Measurements from ENCODE around the gene KDM6B.

Gene KDM6B

DNA sequence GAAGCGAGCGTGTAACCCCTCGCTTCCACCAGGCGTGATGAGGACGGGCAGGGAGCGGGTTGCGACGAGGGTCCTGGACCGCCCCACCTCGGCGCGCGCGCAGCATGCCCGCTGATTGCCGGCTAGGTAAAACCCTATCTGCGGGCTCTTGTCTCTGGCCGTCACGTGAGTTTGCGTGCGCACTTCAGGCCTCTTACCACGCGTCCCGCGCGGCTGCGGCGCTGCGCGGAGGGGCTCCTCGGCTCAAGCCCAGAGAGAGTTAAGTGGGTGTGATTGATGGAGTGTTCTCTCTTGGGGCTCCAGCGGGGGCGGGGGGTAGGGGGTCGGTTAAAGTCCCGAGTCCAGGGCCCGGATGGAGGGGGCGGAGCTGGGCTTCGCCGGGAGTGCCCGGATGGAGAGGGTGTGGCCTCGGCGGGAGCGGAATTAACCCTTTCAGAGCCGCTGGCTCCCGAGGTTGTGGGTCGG is 7.9 kb downstream of the KDM6B start:
- peak; percentile 86 to 88 for DNase-seq

DNA sequence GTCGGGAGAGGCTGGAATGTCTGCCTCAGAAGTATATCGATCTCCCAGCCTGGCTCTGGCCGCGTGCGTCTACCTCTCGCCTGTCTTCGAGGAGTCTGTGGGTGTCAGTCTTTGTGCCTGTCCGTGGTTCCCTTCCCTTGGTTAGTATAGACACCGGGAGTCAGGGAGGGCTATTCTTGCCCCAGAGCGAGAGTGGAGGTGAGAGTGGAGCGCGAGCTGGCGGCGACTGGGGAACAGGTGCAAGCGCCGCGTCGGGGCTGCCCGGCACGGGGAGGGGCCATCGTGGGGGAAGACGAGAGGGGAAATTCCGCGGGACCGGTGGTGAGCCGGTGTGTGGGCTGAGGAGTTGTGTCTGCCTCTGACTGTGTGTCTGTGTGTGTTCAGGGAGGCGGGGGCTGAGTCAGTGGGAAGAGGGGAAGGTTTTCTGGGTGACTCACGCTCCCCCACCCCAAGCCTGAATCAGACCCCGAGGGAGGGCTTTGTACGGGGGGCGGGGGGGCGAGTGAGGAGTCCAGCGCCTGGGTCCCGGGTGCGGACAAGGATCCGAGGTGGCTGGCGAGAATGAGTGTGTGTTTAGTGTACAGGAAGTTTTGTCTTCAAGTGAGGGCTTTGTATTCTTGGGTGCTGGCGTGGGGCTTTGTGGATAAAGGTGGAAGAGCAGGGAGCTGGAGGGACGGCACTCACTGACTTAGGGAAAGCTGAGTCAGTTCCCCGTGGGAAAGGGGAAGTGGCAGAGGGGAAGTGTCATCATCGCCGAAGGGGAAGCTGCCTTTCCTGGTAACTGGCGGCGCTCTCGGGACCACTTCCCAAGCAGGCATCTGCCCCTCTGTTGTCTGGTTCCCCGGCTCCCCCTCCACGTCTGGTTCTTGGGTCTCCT is 8.6 kb downstream of the KDM6B start:
- peak; percentile 99 for DNase-seq

DNA sequence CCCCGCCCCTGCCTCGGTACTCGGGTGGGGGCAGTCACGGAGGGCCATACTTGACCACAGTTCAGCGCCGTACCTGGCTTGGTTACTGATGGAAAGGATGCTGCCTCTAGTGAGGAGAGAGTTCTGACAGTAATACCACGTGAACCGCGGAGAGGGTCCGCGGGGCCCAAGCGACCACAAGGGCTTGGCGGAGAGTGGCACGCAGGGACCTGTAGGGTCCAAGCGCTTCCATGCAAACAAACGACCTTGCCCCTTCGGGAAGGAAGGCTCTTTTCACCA is 9.2 kb downstream of the KDM6B start:
- no peak for DNase-seq

DNA sequence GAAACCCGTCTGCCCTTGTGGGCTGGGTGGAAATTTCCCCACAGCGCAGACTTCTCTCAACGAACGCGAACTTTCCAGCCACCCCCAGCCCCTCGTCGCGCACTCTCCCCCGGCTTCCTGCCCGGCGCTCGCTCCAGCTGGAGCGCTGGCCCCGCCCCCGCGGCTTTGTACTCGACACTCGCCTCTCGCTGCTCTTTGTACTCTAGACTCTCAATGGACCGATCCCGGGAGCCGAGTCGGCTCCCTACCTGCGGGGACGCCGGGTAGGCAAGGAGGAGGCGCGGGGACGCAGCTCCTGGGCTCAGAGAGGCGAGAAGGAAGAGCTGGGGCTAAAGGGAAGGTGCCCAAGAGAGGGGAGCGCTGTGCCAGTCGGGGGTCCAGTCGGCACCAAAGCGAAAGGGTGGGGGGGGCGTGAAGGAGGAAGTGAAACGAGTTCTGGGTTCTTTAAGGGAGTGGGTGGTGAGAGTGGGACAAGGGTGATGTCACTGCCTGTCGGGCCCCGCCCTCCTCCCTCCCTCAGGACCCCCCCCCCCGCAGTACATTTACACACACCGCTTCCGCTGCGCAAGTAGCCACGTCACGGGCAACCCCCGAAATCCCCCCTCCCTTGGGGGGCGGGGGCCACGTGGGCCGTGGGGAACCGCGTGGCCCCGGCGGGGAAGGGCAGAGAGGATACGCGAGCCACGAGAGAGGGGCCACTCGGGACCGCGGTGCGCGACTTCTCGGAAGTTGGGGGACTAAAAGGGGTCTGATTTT is 9.7 kb downstream of the KDM6B start:
- DNase-seq = peak; percentile 95 to 96

DNA sequence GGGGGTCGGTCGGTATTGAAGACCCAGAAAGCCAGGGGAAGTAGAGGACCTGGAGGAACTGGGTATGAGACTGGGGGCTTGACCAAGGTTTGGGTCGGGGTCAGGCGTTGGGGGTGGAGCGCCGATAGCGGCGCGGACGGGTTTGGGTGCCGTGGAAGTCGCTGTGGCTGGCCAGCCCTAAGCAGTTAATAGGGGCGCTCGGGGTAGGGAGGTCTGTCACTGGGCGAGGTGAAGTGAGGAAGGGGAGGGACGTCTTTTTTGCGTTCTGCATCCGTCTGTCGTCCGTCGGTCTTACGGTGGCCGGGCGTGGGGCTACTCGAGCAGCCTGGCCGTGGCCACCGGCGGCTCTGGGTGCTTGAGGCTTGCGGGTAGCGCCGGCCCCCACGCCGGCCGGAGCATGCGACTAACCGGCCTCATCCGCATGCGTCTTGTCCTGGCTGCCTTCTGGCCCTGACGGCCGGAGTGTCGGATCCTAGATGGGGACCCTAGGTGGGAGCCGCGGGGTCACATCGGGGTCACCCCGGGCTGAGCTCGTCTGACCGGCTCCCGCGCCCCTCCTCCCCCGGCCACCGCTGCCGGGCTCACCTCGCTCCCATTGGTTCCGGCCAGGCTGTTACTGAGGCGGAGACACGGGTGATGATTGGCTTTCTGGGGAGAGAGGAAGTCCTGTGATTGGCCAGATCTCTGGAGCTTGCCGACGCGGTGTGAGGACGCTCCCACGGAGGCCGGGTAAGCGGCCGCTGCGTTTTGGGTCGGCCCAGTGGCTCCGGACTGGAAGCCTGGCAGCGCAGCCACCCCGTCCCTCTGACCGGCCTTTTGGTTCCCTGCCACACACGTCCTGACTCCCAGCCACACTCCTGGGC is 10.5 kb downstream of the KDM6B start:
- peak; percentile 92 to 93 for DNase-seq

DNA sequence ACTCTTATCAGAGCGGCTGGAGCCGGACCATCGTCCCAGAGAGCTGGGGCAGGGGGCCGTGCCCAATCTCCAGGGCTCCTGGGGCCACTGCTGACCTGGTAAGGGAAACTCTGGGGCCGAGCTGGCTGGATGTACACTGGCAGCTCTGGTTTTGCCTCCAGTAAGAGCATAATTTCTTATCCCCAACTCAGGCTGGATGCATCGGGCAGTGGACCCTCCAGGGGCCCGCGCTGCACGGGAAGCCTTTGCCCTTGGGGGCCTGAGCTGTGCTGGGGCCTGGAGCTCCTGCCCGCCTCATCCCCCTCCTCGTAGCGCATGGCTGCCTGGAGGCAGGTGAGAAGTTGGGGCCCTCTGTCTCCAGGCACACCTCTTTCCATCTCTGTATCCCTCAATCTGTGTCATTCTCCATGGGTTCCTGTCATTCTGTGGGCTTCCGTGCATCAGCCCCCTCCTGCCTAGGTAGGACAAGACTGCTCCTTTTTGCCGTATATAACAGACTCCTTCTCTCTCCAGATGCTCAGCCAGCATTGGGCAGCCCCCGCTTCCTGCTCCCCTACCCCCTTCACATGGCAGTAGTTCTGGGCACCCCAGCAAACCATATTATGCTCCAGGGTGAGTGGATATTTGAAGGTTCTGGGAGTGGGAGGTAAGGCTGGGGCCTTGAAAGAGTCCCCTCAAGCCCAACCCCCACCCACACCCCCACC is 11.5 kb downstream of the KDM6B start:
- DNase-seq = peak in 1 of 2 donors; percentile 17

DNA sequence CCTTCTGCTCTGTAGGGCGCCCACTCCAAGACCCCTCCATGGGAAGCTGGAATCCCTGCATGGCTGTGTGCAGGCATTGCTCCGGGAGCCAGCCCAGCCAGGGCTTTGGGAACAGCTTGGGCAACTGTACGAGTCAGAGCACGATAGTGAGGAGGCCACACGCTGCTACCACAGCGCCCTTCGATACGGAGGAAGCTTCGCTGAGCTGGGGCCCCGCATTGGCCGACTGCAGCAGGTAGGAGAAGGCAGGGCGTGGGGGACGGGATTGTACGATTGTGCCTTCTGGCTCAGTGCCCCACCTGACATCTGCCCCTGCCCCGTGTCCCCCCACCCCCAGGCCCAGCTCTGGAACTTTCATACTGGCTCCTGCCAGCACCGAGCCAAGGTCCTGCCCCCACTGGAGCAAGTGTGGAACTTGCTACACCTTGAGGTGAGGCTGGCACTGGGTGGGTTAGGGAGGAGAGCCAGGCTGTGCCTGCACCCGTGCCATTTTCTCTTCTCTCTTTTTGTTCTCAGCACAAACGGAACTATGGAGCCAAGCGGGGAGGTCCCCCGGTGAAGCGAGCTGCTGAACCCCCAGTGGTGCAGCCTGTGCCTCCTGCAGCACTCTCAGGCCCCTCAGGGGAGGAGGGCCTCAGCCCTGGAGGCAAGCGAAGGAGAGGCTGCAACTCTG is 12.2 kb downstream of the KDM6B start:
- no peak for DNase-seq

DNA sequence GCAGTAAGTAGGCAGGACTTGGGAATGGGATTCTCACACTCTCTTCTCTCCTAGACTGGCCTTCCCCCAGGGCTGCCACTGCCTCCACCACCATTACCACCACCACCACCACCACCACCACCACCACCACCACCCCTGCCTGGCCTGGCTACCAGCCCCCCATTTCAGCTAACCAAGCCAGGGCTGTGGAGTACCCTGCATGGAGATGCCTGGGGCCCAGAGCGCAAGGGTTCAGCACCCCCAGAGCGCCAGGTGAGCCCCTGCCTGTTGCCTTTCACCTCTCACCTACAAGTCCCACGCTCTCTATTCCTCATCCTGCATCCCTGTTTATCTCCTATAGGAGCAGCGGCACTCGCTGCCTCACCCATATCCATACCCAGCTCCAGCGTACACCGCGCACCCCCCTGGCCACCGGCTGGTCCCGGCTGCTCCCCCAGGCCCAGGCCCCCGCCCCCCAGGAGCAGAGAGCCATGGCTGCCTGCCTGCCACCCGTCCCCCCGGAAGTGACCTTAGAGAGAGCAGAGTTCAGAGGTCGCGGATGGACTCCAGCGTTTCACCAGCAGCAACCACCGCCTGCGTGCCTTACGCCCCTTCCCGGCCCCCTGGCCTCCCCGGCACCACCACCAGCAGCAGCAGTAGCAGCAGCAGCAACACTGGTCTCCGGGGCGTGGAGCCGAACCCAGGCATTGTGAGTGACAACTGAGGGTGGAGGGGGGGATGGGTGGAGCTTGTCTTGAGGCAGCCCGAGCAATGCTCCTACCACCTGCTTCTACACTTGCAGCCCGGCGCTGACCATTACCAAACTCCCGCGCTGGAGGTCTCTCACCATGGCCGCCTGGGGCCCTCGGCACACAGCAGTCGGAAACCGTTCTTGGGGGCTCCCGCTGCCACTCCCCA is 13.0 kb downstream of the KDM6B start:
- DNase-seq = no peak

DNA sequence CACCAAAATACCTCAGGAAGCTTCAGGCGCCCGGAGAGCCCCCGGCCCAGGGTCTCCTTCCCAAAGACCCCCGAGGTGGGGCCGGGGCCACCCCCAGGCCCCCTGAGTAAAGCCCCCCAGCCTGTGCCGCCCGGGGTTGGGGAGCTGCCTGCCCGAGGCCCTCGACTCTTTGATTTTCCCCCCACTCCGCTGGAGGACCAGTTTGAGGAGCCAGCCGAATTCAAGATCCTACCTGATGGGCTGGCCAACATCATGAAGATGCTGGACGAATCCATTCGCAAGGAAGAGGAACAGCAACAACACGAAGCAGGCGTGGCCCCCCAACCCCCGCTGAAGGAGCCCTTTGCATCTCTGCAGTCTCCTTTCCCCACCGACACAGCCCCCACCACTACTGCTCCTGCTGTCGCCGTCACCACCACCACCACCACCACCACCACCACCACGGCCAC is 14.1 kb downstream of the KDM6B start:
- DNase-seq = no peak

DNA sequence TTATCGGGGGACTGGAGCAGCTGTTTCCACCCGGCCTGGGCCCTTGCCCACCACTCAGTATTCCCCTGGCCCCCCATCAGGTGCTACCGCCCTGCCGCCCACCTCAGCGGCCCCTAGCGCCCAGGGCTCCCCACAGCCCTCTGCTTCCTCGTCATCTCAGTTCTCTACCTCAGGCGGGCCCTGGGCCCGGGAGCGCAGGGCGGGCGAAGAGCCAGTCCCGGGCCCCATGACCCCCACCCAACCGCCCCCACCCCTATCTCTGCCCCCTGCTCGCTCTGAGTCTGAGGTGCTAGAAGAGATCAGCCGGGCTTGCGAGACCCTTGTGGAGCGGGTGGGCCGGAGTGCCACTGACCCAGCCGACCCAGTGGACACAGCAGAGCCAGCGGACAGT is 14.7 kb downstream of the KDM6B start:
- DNase-seq = no peak

DNA sequence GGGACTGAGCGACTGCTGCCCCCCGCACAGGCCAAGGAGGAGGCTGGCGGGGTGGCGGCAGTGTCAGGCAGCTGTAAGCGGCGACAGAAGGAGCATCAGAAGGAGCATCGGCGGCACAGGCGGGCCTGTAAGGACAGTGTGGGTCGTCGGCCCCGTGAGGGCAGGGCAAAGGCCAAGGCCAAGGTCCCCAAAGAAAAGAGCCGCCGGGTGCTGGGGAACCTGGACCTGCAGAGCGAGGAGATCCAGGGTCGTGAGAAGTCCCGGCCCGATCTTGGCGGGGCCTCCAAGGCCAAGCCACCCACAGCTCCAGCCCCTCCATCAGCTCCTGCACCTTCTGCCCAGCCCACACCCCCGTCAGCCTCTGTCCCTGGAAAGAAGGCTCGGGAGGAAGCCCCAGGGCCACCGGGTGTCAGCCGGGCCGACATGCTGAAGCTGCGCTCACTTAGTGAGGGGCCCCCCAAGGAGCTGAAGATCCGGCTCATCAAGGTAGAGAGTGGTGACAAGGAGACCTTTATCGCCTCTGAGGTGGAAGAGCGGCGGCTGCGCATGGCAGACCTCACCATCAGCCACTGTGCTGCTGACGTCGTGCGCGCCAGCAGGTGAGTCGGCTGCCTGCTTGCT is 15.2 kb downstream of the KDM6B start:
- DNase-seq = peak in 1 of 2 donors; percentile 22

DNA sequence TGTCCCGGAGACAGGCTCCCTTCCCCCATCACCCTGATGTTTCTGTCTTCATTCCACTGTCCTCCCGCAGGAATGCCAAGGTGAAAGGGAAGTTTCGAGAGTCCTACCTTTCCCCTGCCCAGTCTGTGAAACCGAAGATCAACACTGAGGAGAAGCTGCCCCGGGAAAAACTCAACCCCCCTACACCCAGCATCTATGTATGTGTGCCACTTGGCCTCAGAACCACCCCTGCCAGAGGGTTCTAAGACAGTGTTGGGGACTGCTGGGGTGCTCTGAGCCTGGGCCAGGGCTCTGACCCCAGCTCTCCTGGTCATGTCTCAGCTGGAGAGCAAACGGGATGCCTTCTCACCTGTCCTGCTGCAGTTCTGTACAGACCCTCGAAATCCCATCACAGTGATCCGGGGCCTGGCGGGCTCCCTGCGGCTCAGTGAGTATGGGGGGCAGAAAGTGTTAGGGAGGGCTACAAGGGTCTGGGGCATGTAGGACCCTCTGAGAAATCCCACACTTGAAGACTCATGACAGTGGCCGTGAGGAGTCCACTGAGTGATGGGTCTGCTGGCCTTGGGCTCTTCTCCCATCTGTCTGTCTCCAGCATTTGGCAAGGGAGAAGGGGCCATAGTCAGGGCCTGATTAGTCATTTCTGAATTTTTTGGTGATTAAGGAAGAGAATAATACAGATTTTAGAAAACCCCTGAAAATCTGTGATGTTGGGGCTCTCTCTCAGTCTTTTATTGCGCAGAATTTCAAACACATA is 15.9 kb downstream of the KDM6B start:
- peak in 1 of 2 donors; percentile 21 for DNase-seq

DNA sequence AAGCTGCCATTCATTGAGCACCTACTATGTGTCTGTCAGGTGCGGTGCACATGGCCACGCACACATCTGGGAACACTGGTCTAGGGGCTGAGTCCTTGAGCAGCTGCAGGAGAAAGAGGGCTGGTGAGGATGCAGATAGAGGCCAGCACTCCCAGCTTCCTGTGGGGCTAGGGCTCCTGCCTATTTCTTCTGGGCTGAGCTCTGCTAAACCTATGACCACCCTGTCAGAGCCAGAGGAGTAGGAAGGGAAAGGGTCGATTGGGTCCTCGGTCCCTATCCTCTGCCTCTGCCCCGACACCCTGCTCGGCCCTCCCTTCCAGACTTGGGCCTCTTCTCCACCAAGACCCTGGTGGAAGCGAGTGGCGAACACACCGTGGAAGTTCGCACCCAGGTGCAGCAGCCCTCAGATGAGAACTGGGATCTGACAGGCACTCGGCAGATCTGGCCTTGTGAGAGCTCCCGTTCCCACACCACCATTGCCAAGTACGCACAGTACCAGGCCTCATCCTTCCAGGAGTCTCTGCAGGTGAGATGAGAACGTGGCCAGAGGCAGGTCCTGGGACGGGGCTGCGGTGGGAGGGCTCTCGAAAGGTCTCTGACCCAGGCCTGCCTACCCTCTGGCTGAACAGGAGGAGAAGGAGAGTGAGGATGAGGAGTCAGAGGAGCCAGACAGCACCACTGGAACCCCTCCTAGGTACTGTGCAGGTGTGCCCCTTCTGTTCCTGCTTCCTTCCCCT is 16.9 kb downstream of the KDM6B start:
- DNase-seq = no peak

DNA sequence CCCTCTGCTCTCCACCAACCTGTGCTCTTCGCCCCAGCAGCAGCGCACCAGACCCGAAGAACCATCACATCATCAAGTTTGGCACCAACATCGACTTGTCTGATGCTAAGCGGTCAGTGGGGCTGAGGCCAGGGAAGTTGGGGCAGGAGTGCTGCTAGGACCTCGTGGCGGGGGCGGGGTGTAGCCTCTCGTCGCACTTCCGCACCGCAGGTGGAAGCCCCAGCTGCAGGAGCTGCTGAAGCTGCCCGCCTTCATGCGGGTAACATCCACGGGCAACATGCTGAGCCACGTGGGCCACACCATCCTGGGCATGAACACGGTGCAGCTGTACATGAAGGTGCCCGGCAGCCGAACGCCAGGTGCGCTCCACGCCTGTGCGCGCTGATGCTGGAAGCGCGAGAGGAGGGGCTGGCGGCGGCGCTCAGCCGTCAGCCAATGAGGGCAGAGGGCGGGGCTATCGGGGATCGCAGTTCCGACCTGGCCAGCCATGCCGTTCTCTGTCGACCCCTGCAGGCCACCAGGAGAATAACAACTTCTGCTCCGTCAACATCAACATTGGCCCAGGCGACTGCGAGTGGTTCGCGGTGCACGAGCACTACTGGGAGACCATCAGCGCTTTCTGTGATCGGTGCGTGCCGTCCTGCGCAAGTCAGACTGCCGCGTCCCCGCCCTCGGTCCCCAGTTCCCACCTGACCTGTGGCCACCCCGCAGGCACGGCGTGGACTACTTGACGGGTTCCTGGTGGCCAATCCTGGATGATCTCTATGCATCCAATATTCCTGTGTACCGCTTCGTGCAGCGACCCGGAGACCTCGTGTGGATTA is 17.6 kb downstream of the KDM6B start:
- peak; percentile 95 for DNase-seq

DNA sequence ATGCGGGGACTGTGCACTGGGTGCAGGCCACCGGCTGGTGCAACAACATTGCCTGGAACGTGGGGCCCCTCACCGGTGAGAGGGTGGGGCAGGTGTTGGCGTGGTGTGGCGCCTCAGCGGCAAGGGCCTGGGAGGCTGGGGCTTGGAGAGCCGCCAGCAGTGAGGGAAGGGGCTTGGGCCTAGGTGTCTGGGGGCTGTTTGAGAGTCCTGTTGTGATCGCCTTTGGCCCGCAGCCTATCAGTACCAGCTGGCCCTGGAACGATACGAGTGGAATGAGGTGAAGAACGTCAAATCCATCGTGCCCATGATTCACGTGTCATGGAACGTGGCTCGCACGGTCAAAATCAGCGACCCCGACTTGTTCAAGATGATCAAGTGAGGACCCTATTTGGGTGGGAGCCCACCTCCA is 18.2 kb downstream of the KDM6B start:
- DNase-seq = no peak

DNA sequence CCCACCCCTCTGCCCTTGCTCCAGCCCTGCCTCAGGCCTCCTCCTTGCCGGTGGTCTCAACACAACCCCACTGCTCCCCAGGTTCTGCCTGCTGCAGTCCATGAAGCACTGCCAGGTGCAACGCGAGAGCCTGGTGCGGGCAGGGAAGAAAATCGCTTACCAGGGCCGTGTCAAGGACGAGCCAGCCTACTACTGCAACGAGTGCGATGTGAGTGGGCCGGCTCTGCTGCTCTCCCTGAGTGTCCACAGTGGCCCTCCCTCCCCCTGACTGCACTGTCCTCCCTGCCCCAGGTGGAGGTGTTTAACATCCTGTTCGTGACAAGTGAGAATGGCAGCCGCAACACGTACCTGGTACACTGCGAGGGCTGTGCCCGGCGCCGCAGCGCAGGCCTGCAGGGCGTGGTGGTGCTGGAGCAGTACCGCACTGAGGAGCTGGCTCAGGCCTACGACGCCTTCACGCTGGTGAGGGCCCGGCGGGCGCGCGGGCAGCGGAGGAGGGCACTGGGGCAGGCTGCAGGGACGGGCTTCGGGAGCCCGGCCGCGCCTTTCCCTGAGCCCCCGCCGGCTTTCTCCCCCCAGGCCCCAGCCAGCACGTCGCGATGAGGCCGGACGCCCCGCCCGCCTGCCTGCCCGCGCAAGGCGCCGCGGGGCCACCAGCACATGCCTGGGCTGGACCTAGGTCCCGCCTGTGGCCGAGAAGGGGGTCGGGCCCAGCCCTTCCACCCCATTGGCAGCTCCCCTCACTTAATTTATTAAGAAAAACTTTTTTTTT is 19.1 kb downstream of the KDM6B start:
- peak in 1 of 2 donors; percentile 36 for DNase-seq

DNA sequence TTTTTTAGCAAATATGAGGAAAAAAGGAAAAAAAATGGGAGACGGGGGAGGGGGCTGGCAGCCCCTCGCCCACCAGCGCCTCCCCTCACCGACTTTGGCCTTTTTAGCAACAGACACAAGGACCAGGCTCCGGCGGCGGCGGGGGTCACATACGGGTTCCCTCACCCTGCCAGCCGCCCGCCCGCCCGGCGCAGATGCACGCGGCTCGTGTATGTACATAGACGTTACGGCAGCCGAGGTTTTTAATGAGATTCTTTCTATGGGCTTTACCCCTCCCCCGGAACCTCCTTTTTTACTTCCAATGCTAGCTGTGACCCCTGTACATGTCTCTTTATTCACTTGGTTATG is 19.6 kb downstream of the KDM6B start:
- peak in 1 of 2 donors; percentile 39 for DNase-seq

Measured in CD4-positive, alpha-beta T cell treated with Interleukin-4 for 1 hour (primary cell).